Mammary epithelial cell (primary cell): ENCODE results near the gene NFX1.

Source experiments
- CTCF ChIP-seq, 2 donors: IDR thresholded peaks in 1 of 2; conservative IDR thresholded peaks in 1 of 2; 2 replicates each; pipeline ENCODE4 v1.5.1; 2011 to 2012; ENCODE audit warnings: inconsistent platforms in 2 of 2, low read length in 2 of 2, mild to moderate bottlenecking in 2 of 2, control low read depth in 1 of 2, low read depth in 1 of 2; ENCODE audit not compliant: insufficient read depth in 1 of 2; ENCODE audit errors: extremely low read depth in 1 of 2
- EZH2 ChIP-seq: IDR thresholded peaks from 2 replicates; pipeline ENCODE4 v1.6.1; 2012; ENCODE audit warnings: low read length, inconsistent platforms, borderline replicate concordance

- no peak for TF ChIP-seq CTCF (conservative IDR thresholded peaks at IDR 0.05 in 1 of 2, IDR thresholded peaks at IDR 0.05 in 1 of 2; ENCODE audit: extremely low read depth in 1 of 2, insufficient read depth in 1 of 2, low read depth in 1 of 2, low read length in 2 of 2)
- no peak for TF ChIP-seq EZH2
These were observed 29.9 kb upstream of the NFX1 start for GRCh38 chr9:33260372-33260771.
